ENCODE data around the gene ANXA11. TPM values are rescaled to one million over a fixed set of nuclear protein-coding genes. Genes with fewer than 3 reads are reported as not detected.
A peak's percentile ranks its signal among the peaks of the same experiment; 100 is the strongest.

The ANXA11 gene
- total RNA-seq, 1 donor from 2014 or later: 17.3 TPM

DNA sequence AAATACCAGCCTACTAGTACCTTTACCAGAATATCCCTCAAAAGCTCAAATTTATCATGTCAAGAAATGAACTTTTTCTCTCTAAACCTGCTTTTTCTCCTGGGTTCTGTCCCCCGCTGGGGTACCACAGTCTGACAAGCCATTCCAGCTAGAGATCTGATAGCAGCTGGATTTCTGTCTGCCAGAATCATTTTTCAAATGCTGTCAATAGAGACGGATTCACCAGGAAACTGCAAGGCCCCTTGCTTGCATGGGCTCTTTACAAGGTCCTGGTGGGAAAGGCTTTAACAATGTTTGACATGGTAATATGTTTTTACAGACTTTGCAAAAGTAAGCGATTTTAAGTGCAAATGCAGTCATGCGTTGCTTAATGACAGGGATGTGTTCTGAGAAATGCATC is 4.9 kb upstream of the ANXA11 start:
- DNase-seq (ENCODE audit: low read depth in 2 of 2): no peak

DNA sequence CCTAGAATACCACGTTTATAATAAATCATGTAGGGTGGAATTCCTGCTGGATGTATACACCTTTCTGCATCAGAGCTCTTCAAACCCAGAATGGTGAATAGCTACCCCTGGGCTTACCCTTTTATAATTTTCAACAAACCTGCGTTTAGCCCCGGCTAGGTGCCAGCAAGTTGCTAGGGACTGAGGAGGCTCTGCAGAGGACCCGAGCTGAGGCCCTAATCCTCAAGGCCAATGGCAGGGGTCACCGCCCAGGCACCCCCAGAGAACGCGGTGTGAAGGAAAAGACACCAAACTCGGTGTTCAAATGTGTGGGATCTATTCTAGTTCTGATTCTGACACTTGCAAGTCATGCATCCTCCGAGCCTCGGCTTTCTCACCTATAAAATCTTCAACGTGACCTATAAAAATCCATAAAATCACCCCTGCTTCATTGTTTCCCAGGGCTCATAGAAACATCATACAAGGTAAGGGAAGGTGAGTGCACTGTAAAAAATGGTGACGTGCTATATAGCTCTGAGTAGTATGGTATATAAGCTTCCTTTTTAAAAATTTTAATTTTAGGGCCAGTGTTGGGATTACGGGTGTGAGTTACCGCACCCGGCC is 2.5 kb upstream of the ANXA11 start:
- no peak for DNase-seq (ENCODE audit: low read depth in 2 of 2)

DNA sequence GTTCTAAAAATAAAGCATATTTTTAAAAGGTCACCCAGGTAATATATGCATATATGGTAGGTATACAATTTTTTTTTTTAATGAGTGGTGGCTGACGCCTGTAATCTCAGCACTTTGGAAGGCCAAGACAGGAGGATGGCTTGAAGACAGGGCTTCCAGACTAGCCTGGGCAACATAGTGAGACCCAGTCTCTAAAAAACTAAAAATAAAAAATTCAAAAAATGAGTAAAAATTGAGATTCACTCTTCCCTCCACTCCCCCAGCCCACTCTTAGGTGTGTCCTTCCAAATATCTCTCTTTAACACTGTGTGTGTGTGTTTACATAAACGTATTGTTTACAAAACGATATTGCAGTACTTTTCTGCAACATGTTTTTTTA is 929 bp upstream of the ANXA11 start:
- DNase-seq (ENCODE audit: low read depth in 2 of 2): no peak

DNA sequence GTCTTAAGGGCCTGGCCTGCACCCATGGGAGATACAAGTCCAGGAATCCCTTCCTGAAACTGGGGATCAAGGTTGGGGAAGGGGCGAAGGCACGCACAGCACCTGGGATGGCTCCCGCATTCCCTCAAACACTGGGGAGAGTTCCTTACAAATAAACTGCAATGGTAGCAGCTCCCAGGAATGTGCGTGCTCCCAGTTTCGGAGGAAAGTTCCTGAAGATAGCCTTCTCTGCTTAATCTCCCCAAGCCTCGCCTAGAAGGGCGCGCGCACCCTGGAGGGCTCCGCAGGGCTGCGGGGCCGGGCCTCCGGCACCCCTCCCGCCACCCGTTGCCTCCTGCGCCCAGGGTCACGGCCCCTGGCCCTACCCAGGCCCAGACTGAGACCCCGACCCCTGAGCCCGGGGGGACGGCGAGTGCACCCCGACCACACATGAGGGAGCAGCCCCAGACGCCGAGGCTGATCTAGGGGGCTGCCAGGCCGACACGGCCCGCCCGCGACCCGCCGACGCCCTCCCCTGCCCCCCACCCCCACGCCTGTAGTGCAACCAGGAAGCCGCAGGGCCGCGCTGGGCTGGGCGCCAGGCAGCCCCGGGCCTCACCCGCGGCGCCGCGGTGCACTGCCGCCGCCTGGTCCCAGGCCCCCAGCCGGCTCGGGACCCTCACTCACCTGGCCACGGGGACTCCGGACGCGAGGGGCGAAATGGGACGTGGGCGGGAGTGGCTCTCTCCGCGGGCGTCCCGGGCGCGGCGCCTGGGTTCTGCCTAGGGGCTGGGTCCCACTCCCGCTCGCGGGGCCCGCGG is 460 bp downstream of the ANXA11 start:
- peak in 1 of 2 donors; percentile 46 for DNase-seq (ENCODE audit: low read depth in 2 of 2)

DNA sequence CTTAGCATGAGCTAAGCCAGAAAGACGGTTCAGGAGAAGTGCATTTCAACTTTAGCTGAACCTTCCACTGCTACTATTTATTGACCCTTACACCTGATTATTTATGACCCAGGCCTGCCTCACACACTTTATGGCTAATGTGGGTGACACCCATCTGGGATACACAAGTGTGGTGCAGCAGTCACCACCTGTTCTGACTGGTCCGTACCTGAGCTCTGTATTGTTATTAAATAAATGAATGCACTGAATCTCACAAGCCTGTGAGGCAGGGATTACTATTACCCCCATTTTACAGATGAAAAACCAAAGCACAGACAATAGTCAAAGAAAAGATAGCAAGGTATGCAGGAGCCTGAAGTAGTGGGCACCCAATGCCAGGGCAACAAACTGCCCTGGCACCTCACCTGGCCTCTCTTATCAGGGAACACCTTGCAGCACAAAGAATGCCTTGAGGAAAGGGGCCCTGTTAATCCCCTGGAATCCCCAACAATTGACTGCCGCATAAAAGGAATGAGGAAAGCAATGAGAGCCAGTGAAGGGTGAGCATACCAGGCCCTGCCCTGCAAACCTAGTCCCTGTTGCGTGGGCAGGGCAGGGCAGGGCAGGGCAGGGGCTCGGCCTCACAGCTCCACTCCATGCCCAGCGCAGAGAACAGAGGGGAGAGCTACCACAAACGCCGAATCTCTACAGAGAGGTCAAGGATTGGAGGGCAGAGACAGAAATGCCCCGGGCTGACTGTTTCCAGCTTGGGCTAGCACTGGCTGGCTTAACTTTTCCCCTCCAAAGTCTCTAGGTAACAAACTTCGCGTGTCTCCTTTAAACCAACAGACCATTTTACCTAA is 1.3 kb downstream of the ANXA11 start:
- DNase-seq (ENCODE audit: low read depth in 2 of 2): no peak

DNA sequence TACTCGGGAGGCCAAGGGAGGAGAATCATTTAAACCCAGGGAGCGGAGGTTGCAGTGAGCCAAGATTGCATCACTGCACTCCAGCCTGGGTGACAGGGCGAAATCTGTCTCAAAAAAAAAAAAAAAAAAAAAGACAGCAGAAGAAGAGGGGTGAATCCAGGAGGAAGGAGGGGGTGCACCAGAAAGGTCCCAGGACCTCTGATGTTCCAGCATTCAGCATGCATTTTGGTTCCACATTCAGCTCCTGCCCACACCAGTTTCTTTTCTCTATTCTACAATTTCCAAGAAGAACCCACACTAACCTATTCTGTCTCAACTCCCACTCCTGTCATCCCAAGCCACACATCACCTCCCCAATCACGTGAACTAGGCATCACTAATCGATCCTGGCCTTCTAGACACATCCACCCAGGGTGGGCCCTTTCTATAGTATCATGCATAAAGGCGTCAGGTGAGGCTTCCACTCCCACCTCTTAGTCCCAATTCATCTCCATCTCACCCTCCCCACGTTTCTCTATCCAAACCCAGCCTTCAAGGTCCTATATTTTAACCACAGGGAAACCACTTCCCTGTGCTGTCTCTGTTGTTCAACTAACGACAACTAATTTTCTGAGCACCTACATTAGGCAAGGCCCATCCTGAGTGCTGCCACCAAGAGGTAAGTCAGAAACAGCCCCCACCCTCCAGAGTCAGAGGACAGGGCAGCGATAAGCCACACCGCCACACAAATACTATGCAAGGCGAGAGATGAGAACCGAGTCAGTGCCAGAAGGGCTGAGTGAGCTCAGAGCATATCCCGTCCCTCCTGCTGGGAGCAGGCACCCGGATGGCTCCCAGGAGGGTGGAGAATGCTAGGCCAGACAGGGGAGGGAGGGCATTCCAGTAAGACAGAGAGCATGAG is 2.2 kb downstream of the ANXA11 start:
- DNase-seq (ENCODE audit: low read depth in 2 of 2): peak in 1 of 2 donors; percentile 50

DNA sequence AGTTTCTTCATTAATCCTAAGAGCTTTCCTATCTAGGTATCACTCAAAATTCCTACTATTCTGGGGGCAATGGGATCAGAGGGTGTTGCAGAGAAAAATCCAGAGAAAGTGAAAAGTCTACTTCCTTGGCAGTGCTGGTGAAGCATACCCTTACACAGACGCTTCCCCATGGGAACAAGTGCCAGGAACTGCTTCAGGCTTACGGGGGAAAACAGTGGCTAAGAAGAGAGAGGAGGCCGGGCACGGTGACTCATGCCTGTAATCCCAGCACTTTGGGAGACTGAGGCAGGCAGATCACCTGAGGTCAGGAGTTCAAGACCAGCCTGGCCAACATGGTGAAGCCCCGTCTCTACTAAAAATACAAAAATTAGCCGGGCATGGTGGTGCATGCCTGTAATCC is 2.8 kb downstream of the ANXA11 start:
- peak in 1 of 2 donors; percentile 40 for DNase-seq (ENCODE audit: low read depth in 2 of 2)

DNA sequence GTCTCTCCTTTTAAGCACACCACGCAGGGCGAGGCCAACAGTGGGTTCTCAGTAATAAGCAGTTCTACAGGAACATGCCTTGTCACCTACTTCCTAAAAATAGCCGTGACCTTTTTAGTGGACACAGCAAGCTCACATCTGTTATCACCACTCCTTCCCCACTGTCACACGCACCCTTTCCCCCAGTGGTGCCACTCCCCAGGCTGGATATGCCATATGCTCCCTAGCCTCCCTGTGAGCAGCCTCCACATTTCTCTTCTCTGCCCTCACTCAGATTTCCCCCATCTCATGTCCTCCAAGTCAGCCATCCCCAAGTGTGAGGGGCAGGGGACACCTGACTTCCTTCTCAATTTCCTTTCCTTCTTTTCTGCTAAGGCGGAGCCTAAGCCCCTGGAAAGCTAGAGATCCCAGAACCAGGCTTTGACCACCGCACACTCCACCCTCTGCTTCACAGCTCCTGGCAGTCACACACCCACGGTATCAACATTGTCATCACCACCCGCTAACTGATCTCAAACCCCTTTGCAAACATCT is 3.7 kb downstream of the ANXA11 start:
- no peak for DNase-seq (ENCODE audit: low read depth in 2 of 2)

DNA sequence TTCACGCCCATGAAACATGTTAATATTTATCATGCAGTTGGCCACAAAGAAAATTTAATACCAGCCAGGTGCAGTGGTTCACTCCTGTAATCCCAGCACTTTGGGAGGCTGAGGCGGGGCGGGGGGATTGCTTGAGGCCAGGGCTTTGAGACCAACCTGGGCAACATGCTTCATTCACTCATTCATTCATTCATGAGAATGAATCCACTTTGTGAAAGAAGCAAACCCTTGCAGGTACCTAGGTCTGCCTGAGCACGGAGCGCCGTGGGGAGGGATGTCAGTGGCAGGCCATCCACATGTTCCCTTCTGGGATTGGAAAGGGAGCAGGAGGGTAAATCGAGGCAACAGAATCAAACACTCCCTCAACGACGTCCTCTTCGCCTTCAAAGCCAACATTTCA is 4.7 kb downstream of the ANXA11 start:
- DNase-seq (ENCODE audit: low read depth in 2 of 2): no peak

DNA sequence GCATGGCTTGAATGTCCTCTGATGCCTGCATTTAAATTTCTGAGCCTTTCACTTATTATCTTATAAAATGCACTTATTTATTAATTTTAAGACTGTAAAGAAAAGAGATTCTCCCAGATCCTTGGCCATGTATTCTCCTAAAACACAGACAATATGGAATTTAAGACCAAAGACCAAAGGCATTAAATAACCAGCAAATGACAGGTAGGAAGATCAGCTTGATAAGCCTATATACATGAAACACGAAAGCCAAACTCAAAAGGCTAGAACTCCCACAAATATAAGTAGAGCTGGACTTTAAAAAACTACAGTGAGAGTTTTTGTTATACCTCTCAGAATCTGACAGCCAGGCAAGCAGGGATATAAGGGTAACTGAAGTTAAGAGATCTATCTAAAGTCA is 5.1 kb downstream of the ANXA11 start:
- DNase-seq (ENCODE audit: low read depth in 2 of 2): no peak

DNA sequence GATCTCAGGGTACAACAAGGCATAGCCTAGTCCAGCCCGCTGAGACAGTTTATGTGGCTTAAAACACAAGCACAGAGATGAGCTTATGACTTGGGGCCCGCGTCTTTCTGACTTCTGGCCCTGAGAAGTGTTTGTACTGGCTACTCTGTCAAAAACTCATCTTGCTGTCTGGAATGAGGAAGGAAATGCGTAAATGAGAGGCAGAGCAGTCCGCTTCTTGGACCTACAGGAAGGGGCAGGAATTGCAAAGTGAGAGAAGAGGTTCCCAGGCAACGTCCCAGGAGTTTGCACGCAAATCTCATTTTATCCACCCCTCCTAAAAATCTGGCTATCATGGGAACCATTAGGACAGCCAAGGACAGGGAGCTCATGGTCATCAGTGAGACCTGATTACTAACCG is 5.5 kb downstream of the ANXA11 start:
- DNase-seq (ENCODE audit: low read depth in 2 of 2): peak; percentile 46 to 85

DNA sequence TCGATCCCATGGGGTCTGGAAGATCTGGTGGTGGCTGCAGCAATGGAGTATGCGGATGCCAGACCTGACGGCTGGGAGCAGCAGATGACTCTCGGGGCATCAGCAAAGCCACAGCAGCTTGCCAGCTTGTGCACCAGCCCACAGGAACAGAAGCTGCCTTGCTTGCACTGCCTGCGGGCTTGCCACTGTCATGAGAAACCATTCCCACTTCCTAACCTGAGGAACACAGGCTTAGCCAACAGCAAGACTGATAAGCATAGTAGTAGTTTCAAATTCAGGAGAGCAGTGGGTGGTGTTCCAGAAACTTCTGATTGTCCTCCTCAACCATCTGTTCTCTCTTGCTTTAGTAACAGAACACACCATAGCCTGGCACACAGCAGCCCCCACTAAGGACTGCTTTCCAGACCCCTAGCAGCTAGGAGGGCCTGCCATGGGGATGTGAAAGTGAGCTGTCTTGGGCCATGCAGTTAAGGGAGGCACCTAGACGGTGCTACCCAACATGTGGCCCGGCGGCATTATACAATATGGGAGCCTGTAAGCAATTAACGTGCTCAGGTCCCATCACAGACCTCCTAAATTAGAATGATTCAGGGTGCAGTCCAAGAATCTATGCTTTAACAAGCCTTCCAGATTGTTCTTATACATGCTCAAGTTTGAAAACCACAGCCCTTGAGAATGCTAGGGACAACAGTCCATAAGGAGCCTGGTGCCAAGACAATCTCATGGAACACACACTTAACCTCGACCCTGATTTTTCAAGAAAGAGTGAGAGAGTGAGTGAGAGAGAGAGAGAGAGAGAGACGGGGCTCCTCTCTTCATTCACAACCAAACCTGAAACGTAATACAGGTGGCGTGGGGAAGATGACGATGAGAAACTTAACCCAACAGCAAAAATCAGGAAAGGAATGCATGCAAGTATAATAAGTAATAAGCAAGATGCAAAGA is 7.1 kb downstream of the ANXA11 start:
- no peak for DNase-seq (ENCODE audit: low read depth in 2 of 2)

DNA sequence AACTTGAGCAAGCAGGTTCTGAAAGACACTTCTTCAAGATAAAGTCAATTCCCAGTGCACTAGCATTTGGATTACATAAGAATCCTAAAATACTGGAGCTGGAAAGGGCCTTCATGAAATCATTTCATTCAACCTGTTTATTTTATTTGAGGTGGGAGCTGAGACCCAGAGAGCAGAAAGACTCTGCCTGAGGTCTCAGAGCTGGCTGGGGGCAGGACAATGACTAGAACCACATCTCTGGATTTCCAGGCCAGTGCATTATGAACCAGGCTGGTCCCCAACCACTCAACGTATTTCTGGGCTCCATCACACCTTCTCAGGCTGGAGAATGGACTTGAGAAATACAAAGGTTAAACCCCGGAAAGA is 8.4 kb downstream of the ANXA11 start:
- DNase-seq (ENCODE audit: low read depth in 2 of 2): no peak

DNA sequence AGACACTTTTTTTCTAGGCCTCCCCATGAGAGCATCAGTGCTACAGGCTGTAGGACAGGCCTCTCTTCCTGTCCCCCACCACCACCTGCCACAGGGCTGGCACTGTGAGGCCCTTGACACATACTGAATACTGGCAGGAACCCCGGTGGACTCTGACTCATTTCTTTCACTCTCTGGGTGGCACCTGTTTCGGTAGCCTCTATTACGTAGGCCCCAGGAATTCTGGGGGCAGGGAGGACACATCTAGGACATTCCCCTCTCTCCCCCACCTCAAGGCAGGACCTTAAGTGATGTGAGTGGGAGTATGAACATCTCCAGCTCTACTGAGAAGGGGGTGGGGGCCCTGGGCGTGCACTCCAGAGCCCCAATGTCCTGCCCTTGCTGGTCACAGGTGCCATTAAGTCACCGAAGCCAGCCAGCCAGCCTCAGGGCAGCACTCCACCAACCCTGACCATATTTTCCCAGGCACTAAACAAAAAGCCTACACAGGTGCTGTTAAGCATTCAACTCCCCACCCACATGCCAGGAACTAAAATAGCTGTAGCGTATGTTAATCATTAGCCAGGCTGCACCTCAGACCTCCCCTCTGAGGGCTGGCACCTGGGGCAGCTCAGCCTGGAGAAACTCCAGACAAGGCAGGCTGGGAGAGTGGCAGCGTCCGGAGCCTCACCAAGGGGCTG is 8.9 kb downstream of the ANXA11 start:
- peak in 1 of 2 donors; percentile 57 for DNase-seq (ENCODE audit: low read depth in 2 of 2)

DNA sequence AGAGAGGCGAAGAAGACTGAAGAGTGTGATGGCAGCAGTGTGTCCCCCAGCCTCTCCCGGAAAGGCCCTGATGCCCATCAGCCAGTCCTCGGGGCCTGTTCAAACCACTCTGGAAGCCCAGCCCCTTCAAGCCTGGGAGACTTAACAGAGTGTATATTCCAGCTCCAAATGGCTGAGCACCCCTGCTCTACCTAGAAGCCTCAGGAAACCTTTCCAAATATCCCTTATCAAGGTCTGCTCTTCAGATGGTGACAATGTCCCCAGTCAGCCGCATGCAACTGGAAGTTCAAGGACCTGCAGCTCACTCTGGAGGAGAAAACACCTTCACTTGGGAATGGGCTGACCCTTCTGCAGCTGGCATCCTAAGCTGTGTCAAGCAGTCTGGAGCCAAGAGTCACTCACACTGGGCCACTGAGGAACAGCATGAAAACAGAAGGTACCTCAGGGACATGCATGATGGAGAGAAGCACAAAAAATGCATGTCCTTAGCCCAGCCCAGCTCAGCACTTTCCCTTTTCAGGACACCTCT is 10.2 kb downstream of the ANXA11 start:
- no peak for DNase-seq (ENCODE audit: low read depth in 2 of 2)

DNA sequence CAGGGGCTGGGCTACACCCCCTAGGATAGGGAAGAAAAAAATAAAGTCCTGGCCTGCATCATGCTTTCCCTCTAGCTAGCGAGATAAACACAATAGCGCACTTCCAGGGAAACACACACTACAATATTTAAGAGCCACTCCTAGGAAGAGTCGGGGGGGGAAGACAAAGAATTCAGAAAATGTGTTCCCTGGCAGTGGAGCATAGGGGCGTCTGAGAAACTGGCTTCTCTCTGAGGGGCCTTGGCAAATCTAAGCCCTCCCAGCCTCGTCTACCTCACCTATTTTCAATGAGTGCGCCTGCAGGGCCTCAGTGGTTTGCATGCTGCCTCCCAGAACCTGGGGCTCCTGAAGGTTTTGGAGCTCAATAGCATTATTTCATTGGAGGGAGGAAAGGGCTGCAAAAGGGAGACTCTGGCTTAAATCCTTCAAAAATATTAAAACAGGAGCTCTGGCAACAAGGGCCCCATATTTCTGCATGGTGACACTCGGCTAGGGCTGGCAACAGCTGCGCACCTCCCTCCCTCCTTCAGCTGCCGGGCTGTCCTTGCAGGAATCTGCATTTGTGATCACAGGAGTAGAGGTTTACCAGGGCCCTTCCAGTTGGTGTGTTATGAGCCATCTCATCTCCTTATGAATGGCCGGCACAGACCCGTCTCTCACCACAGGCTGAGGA is 10.8 kb downstream of the ANXA11 start:
- no peak for DNase-seq (ENCODE audit: low read depth in 2 of 2)

DNA sequence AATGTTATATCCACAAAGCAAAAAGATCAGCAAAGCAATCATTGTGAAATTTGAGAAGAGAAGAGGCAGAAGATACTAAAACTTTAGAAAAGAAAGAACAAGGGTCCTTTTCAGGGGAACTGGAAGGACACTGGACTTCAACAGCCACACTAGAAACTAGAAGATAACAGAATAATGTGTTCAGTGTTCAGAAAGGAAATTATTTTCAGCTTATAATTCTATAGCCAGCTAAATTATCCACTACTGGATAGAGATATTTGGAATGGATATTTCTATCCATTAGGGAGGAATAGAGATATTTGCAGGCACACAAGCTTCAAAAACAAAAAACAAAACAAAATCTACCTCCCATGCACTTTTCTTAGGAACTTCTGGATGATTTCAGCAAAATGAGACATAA is 12.8 kb downstream of the ANXA11 start:
- DNase-seq (ENCODE audit: low read depth in 2 of 2): no peak

DNA sequence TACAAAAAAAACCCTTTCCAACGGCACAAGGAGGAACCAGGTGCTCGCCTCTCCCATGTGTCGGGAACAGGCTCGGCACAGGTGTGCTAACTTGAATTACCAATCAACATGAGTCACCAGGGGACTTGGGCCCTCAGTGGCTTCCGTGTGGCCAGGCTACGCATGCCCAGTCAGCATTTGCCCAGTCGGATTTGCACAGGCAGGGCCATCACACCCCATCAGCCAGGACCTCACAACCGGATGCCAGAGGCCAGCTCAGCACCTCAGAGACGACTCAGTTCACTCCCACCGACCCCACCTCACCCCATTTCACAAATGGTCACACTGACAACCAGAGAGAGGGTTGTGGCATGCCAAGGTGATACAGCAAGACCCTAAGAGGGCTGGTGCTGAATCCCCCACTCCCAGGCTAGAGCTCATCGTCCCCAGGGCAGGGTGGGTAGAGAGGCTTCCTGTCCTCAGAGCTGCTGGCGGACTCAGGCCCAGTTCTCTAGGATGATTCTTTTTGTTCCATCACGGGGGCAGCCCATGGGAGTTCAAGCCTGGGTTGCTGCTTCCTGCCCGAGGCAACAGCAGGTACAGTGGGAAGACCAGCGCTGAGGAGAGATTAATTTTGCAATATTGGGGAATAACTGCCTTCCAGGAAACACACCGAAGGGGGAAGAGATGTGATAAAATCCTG is 13.6 kb downstream of the ANXA11 start:
- DNase-seq (ENCODE audit: low read depth in 2 of 2): no peak

Data from dermis microvascular lymphatic vessel endothelial cell (primary cell).